Chondrocyte (in vitro differentiated cells): ENCODE data around the gene MYOF. TPM values are rescaled to one million over a fixed set of nuclear protein-coding genes. Genes with fewer than 3 reads are reported as not detected.
A peak's percentile ranks its signal among the peaks of the same experiment; 100 is the strongest.

Experiments used
- DNase-seq: peaks from one replicate; pipeline ENCODE4 v3.0.0; 2021; ENCODE audit warnings: mixed read lengths, low spot score
- H3K27ac Mint-ChIP-seq: one replicate; pipeline ENCODE4 v1.8.0; 2021; ENCODE audit warnings: mild to moderate bottlenecking, moderate library complexity, mixed read lengths; ENCODE audit not compliant: unreplicated experiment
- H3K27me3 Mint-ChIP-seq: 2 replicates; pipeline ENCODE4 v1.8.0; 2021; ENCODE audit warnings: low read depth, mixed read lengths
- H3K36me3 Mint-ChIP-seq: 2 replicates; pipeline ENCODE4 v1.8.0; 2021; ENCODE audit warnings: low read depth, mixed read lengths
- H3K4me1 Mint-ChIP-seq: 2 replicates; pipeline ENCODE4 v1.8.0; 2021; ENCODE audit warnings: low read depth, mild to moderate bottlenecking, mixed read lengths
- H3K4me3 Mint-ChIP-seq: one replicate; pipeline ENCODE4 v1.8.0; 2021; ENCODE audit warnings: mild to moderate bottlenecking, moderate library complexity, mixed read lengths; ENCODE audit not compliant: unreplicated experiment
- H3K9me3 Mint-ChIP-seq: 2 replicates; pipeline ENCODE4 v1.8.0; 2021; ENCODE audit warnings: low read depth, mixed read lengths
- total RNA-seq: library from RNA; stranded (reverse); gene quantifications from 3 replicates; pipeline ENCODE4 v1.2.1, GENCODE V29; 2021
- TF ChIP-seq, protein P1 (sequence below): fragments of 200-600 bp; sonication (generic); IDR thresholded peaks from 2 replicates; pipeline ENCODE4 v1.5.0; 2021; ENCODE audit warnings: antibody characterized with exemption, mild to moderate bottlenecking, moderate library complexity

The MYOF gene
- total RNA-seq, 1 donor from 2014 or later = 526 TPM

DNA sequence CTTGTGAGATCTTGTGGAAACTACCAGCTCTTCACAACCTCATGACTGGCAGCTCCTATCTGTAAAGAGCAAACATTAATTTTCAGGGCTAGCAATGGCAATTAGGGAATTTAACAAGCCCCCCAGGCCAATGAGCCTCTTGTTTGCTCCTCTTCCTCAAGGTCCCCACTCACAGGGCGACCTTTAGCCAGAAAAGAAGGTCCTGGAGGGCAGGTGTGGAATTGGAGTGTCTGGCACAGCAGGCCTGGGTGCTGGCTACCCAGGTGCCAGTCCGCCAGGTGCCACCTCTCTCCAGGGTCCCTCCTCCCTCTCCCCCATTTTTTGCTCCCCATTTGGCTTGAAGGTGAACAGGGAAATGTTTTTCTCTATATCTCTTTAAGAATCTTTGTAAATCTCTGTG, 12.4 kb upstream of the MYOF start:
- H3K4me3 Mint-ChIP-seq = no peak overlapping the region
- H3K4me1 Mint-ChIP-seq = peaks cover 28% of the 10 kb centered on the region
- DNase-seq = no peak
- no peak overlapping the region for H3K27ac Mint-ChIP-seq
- TF ChIP-seq, protein P1, sequence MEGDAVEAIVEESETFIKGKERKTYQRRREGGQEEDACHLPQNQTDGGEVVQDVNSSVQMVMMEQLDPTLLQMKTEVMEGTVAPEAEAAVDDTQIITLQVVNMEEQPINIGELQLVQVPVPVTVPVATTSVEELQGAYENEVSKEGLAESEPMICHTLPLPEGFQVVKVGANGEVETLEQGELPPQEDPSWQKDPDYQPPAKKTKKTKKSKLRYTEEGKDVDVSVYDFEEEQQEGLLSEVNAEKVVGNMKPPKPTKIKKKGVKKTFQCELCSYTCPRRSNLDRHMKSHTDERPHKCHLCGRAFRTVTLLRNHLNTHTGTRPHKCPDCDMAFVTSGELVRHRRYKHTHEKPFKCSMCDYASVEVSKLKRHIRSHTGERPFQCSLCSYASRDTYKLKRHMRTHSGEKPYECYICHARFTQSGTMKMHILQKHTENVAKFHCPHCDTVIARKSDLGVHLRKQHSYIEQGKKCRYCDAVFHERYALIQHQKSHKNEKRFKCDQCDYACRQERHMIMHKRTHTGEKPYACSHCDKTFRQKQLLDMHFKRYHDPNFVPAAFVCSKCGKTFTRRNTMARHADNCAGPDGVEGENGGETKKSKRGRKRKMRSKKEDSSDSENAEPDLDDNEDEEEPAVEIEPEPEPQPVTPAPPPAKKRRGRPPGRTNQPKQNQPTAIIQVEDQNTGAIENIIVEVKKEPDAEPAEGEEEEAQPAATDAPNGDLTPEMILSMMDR = no peak
- H3K36me3 Mint-ChIP-seq = no peaks in the 10 kb centered on the region
- no peaks in the 10 kb centered on the region for H3K9me3 Mint-ChIP-seq
- H3K27me3 Mint-ChIP-seq = no peaks in the 10 kb centered on the region

DNA sequence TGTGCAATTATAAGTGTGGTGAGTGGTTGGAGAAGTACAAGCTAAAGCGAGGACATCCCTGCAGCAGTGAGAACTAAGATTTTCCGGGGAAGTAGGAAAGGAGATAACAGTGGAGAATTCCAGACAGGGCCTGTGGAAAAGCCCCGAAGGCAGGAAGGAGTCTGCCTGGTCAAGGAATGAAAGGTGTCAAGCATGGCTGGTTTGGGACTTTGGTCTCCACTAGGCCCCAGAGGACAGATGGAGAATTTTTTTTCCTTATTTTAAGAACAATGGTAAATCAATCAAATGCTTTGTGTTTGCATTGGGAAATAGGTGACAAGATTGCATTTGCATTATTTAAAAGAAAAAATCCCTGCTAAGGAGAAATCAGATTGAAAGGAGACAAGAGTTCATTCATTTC, 11.0 kb upstream of the MYOF start:
- Mint-ChIP-seq H3K4me3 (no peak overlapping the region), H3K9me3 (no peaks in the 10 kb centered on the region), H3K27ac (no peak overlapping the region), H3K36me3 (no peaks in the 10 kb centered on the region), H3K27me3 (no peaks in the 10 kb centered on the region), H3K4me1 (peaks cover 29% of the 10 kb centered on the region)
- TF ChIP-seq, protein P1 = no peak
- DNase-seq = no peak

- no peak overlapping the region for H3K4me3 Mint-ChIP-seq
These were observed 9.5 kb upstream of the MYOF start for GRCh38 chr10:93491602-93492121.

GRCh38 chr10:93488956-93489528, 6.9 kb upstream of the MYOF start:
- Mint-ChIP-seq H3K36me3 (no peaks in the 10 kb centered on the region), H3K27ac (no peak overlapping the region), H3K4me1 (peaks cover 36% of the 10 kb centered on the region), H3K27me3 (no peaks in the 10 kb centered on the region), H3K9me3 (no peaks in the 10 kb centered on the region), H3K4me3 (no peak overlapping the region)
- TF ChIP-seq, protein P1 = no peak
- DNase-seq = no peak

More at GRCh38 chr10:93491602-93492121, 9.5 kb upstream of the MYOF start:
- H3K27ac Mint-ChIP-seq = no peak overlapping the region
- H3K9me3 Mint-ChIP-seq = no peaks in the 10 kb centered on the region
- H3K4me1 Mint-ChIP-seq = peaks cover 20% of the 10 kb centered on the region
- TF ChIP-seq, protein P1 = no peak
- no peaks in the 10 kb centered on the region for H3K27me3 Mint-ChIP-seq
- no peaks in the 10 kb centered on the region for H3K36me3 Mint-ChIP-seq
- no peak for DNase-seq

GRCh38 chr10:93485690-93486089, 3.6 kb upstream of the MYOF start:
- Mint-ChIP-seq H3K4me1 (peaks cover 52% of the 10 kb centered on the region), H3K27me3 (no peaks in the 10 kb centered on the region), H3K27ac (no peak overlapping the region), H3K36me3 (no peaks in the 10 kb centered on the region), H3K9me3 (no peaks in the 10 kb centered on the region), H3K4me3 (no peak overlapping the region)
- TF ChIP-seq, protein P1 = peak; percentile 33
- DNase-seq = no peak
